ENCODE measurements around the gene NSUN6. TPM values are rescaled to one million over a fixed set of nuclear protein-coding genes. Genes with fewer than 3 reads are reported as not detected.

NSUN6 gene
- total RNA-seq, 1 donor: 4.7 TPM

- DNase-seq (ENCODE audit: insufficient read length, low spot score, missing footprints): peak; percentile 53
- Histone ChIP-seq H3K27me3 (ENCODE audit: insufficient read depth, low read length) (no peaks in the 10 kb centered on the region), H4K20me1 (ENCODE audit: insufficient read depth, low read length) (no peaks in the 10 kb centered on the region), H3K4me2 (ENCODE audit: insufficient read depth, low read length) (no peak overlapping the region), H2AFZ (ENCODE audit: low read length) (no peak overlapping the region), H3K9me3 (ENCODE audit: low read depth, low read length) (no peaks in the 10 kb centered on the region), H3K36me3 (ENCODE audit: insufficient read depth, low read length) (no peaks in the 10 kb centered on the region), H3K4me1 (ENCODE audit: insufficient read depth, low read length) (peaks cover 6% of the 10 kb centered on the region), H3K79me2 (ENCODE audit: insufficient read depth, low read length) (no peaks in the 10 kb centered on the region), H3K4me3 (ENCODE audit: insufficient read depth, low read length) (no peak overlapping the region), H3K27ac (ENCODE audit: low read depth, low read length) (no peak overlapping the region)
- TF ChIP-seq CTCF (IDR thresholded peaks at IDR 0.05; ENCODE audit: extremely low read depth, low read depth, low read length): peak; percentile 54
Measured at GRCh38 chr10:18689498-18689897, 38.1 kb upstream of the NSUN6 start.

GRCh38 chr10:18687706-18688105 lies 36.3 kb upstream of the NSUN6 start:
- Histone ChIP-seq H3K27ac (ENCODE audit: low read depth, low read length) (no peak overlapping the region), H2AFZ (ENCODE audit: low read length) (no peak overlapping the region)
- no peak for TF ChIP-seq CTCF (IDR thresholded peaks at IDR 0.05; ENCODE audit: extremely low read depth, low read depth, low read length)

GRCh38 chr10:18687195-18687594 lies 35.8 kb upstream of the NSUN6 start:
- Histone ChIP-seq H3K27me3 (ENCODE audit: insufficient read depth, low read length) (no peaks in the 10 kb centered on the region), H4K20me1 (ENCODE audit: insufficient read depth, low read length) (no peaks in the 10 kb centered on the region), H3K9me3 (ENCODE audit: low read depth, low read length) (no peaks in the 10 kb centered on the region)

More at GRCh38 chr10:18687706-18688105, 36.3 kb upstream of the NSUN6 start:
- H3K4me2 ChIP-seq (ENCODE audit: insufficient read depth, low read length): no peak overlapping the region
- DNase-seq (ENCODE audit: insufficient read length, low spot score, missing footprints): no peak
- H4K20me1 ChIP-seq (ENCODE audit: insufficient read depth, low read length): no peaks in the 10 kb centered on the region
- H3K4me3 ChIP-seq (ENCODE audit: insufficient read depth, low read length): no peak overlapping the region
- H3K79me2 ChIP-seq (ENCODE audit: insufficient read depth, low read length): no peaks in the 10 kb centered on the region
- peaks cover 24% of the 10 kb centered on the region for H3K4me1 ChIP-seq (ENCODE audit: insufficient read depth, low read length)
- no peaks in the 10 kb centered on the region for H3K9me3 ChIP-seq (ENCODE audit: low read depth, low read length)
- H3K27me3 ChIP-seq (ENCODE audit: insufficient read depth, low read length): no peaks in the 10 kb centered on the region
- no peaks in the 10 kb centered on the region for H3K36me3 ChIP-seq (ENCODE audit: insufficient read depth, low read length)

GRCh38 chr10:18685555-18685954 lies 34.2 kb upstream of the NSUN6 start:
- H3K79me2 ChIP-seq (ENCODE audit: insufficient read depth, low read length): no peaks in the 10 kb centered on the region
- H3K9me3 ChIP-seq (ENCODE audit: low read depth, low read length): no peaks in the 10 kb centered on the region
- peaks cover 44% of the 10 kb centered on the region for H3K4me1 ChIP-seq (ENCODE audit: insufficient read depth, low read length)
- no peak for DNase-seq (ENCODE audit: insufficient read length, low spot score, missing footprints)
- H3K4me2 ChIP-seq (ENCODE audit: insufficient read depth, low read length): no peak overlapping the region
- H3K27ac ChIP-seq (ENCODE audit: low read depth, low read length): no peak overlapping the region
- no peak for TF ChIP-seq CTCF (IDR thresholded peaks at IDR 0.05; ENCODE audit: extremely low read depth, low read depth, low read length)
- H2AFZ ChIP-seq (ENCODE audit: low read length): no peak overlapping the region
- H3K27me3 ChIP-seq (ENCODE audit: insufficient read depth, low read length): no peaks in the 10 kb centered on the region
- H3K36me3 ChIP-seq (ENCODE audit: insufficient read depth, low read length): no peaks in the 10 kb centered on the region
- H3K4me3 ChIP-seq (ENCODE audit: insufficient read depth, low read length): no peak overlapping the region
- H4K20me1 ChIP-seq (ENCODE audit: insufficient read depth, low read length): no peaks in the 10 kb centered on the region

More at GRCh38 chr10:18687195-18687594, 35.8 kb upstream of the NSUN6 start:
- Histone ChIP-seq H2AFZ (ENCODE audit: low read length) (no peak overlapping the region), H3K36me3 (ENCODE audit: insufficient read depth, low read length) (no peaks in the 10 kb centered on the region), H3K79me2 (ENCODE audit: insufficient read depth, low read length) (no peaks in the 10 kb centered on the region), H3K4me1 (ENCODE audit: insufficient read depth, low read length) (peaks cover 29% of the 10 kb centered on the region), H3K27ac (ENCODE audit: low read depth, low read length) (no peak overlapping the region), H3K4me2 (ENCODE audit: insufficient read depth, low read length) (no peak overlapping the region), H3K4me3 (ENCODE audit: insufficient read depth, low read length) (no peak overlapping the region)
- DNase-seq (ENCODE audit: insufficient read length, low spot score, missing footprints): no peak
- no peak for TF ChIP-seq CTCF (IDR thresholded peaks at IDR 0.05; ENCODE audit: extremely low read depth, low read depth, low read length)

Data from osteoblast (primary cell).